NCI-H2196 treated with DMSO at 0.1 percent for 48 hours (cell line): ENCODE measurements around the gene CDH13.

Experiments
- DNase-seq: peaks from one replicate; lab custom pipeline; 2025; ENCODE audit not compliant: unreplicated experiment; lab: John Stamatoyannopoulos, UW

The CDH13 gene

GRCh38 chr16:83686726-83687125, 1060.0 kb downstream of the CDH13 start:
- DNase-seq: no peak

- DNase-seq: no peak
These were observed 1062.6 kb downstream of the CDH13 start for GRCh38 chr16:83689385-83689831.

- DNase-seq: no peak
These were observed 1065.5 kb downstream of the CDH13 start for GRCh38 chr16:83692224-83692623.

GRCh38 chr16:83698964-83699363, 1072.2 kb downstream of the CDH13 start:
- DNase-seq: no peak

GRCh38 chr16:83699817-83700216, 1073.0 kb downstream of the CDH13 start:
- no peak for DNase-seq

- DNase-seq: no peak
These were observed 1074.1 kb downstream of the CDH13 start for GRCh38 chr16:83700918-83701317.

GRCh38 chr16:83701494-83701893, 1074.7 kb downstream of the CDH13 start:
- DNase-seq: no peak

- no peak for DNase-seq
These were observed 1077.9 kb downstream of the CDH13 start for GRCh38 chr16:83704656-83705055.

- no peak for DNase-seq
These were observed 1079.1 kb downstream of the CDH13 start for GRCh38 chr16:83705856-83706255.

GRCh38 chr16:83706394-83706793, 1079.6 kb downstream of the CDH13 start:
- no peak for DNase-seq

GRCh38 chr16:83711069-83711468, 1084.3 kb downstream of the CDH13 start:
- DNase-seq: no peak

GRCh38 chr16:83713597-83713996, 1086.8 kb downstream of the CDH13 start:
- DNase-seq: no peak

GRCh38 chr16:83714286-83714685, 1087.5 kb downstream of the CDH13 start:
- DNase-seq: no peak

GRCh38 chr16:83715217-83715920, 1088.6 kb downstream of the CDH13 start:
- peak; percentile 56 for DNase-seq

- no peak for DNase-seq
These were observed 1090.5 kb downstream of the CDH13 start for GRCh38 chr16:83717308-83717707.

GRCh38 chr16:83717814-83718213, 1091.0 kb downstream of the CDH13 start:
- DNase-seq: no peak

GRCh38 chr16:83720213-83720612, 1093.4 kb downstream of the CDH13 start:
- no peak for DNase-seq

- DNase-seq: no peak
These were observed 1094.2 kb downstream of the CDH13 start for GRCh38 chr16:83720981-83721380.

GRCh38 chr16:83721676-83722075, 1094.9 kb downstream of the CDH13 start:
- no peak for DNase-seq

- no peak for DNase-seq
These were observed 1095.9 kb downstream of the CDH13 start for GRCh38 chr16:83722456-83723183.

GRCh38 chr16:83723244-83723643, 1096.5 kb downstream of the CDH13 start:
- no peak for DNase-seq

- no peak for DNase-seq
These were observed 1097.1 kb downstream of the CDH13 start for GRCh38 chr16:83723901-83724300.
